NCI-H146 treated with DMSO at 0.1 percent for 48 hours (cell line): ENCODE measurements around the gene PAPPA2.
"Not testable (repeated sequence)": the region's sequence is repeated elsewhere in the genome, so short reads cannot be mapped to it uniquely, and the experiment has no call there.

Experiments
- DNase-seq: peaks from one replicate; lab custom pipeline; 2025; ENCODE audit not compliant: unreplicated experiment; lab: John Stamatoyannopoulos, UW

The PAPPA2 gene

GRCh38 chr1:176602388-176603004 is 139.5 kb downstream of the PAPPA2 start:
- no peak for DNase-seq

GRCh38 chr1:176603696-176604095 is 140.7 kb downstream of the PAPPA2 start:
- no peak for DNase-seq

- no peak for DNase-seq
Observed at GRCh38 chr1:176604461-176604860, 141.5 kb downstream of the PAPPA2 start.

- no peak for DNase-seq
Observed at GRCh38 chr1:176605176-176605575, 142.2 kb downstream of the PAPPA2 start.

GRCh38 chr1:176609556-176610408 is 146.8 kb downstream of the PAPPA2 start:
- no peak for DNase-seq

- no peak for DNase-seq
Observed at GRCh38 chr1:176612791-176613190, 149.8 kb downstream of the PAPPA2 start.

GRCh38 chr1:176617881-176618280 is 154.9 kb downstream of the PAPPA2 start:
- no peak for DNase-seq

GRCh38 chr1:176619261-176619660 is 156.3 kb downstream of the PAPPA2 start:
- no peak for DNase-seq

GRCh38 chr1:176625365-176625764 is 162.4 kb downstream of the PAPPA2 start:
- DNase-seq: no peak

GRCh38 chr1:176626572-176627061 is 163.6 kb downstream of the PAPPA2 start:
- no peak for DNase-seq

GRCh38 chr1:176628775-176629174 is 165.8 kb downstream of the PAPPA2 start:
- DNase-seq: no peak

- DNase-seq: not testable (repeated sequence)
Observed at GRCh38 chr1:176634733-176635132, 171.8 kb downstream of the PAPPA2 start.

GRCh38 chr1:176638713-176639526 is 175.9 kb downstream of the PAPPA2 start:
- no peak for DNase-seq

GRCh38 chr1:176643536-176643935 is 180.6 kb downstream of the PAPPA2 start:
- no peak for DNase-seq

- DNase-seq: no peak
Observed at GRCh38 chr1:176648556-176648955, 185.6 kb downstream of the PAPPA2 start.

- no peak for DNase-seq
Observed at GRCh38 chr1:176656257-176656995, 193.5 kb downstream of the PAPPA2 start.

- DNase-seq: no peak
Observed at GRCh38 chr1:176669782-176670181, 206.8 kb downstream of the PAPPA2 start.

- no peak for DNase-seq
Observed at GRCh38 chr1:176670853-176671252, 207.9 kb downstream of the PAPPA2 start.

- DNase-seq: no peak
Observed at GRCh38 chr1:176682830-176683535, 220.0 kb downstream of the PAPPA2 start.
